Measurements from ENCODE around the gene RPS2. TPM values are rescaled to one million over a fixed set of nuclear protein-coding genes. Genes with fewer than 3 reads are reported as not detected.

Gene RPS2
- total RNA-seq, 1 experiment from 2014 or later, result 3,874 TPM

- Histone ChIP-seq H4K91ac (ENCODE audit: insufficient read length, low read depth, low read length) (no peak overlapping the region), H3K27me3 (ENCODE audit: insufficient read depth, low read length) (peaks cover 17% of the 10 kb centered on the region), H3K4ac (ENCODE audit: low read depth, low read length) (no peak overlapping the region), H3K4me2 (ENCODE audit: insufficient read depth, insufficient read length, low read length) (no peak overlapping the region), H3K27ac (ENCODE audit: insufficient read length, low read depth, low read length) (no peak overlapping the region), H4K20me1 (ENCODE audit: control insufficient read depth, insufficient read depth, insufficient read length) (no peaks in the 10 kb centered on the region), H3K56ac (ENCODE audit: insufficient read length, low read depth, low read length) (no peak overlapping the region), H3K4me1 (ENCODE audit: insufficient read depth, low read length) (no peaks in the 10 kb centered on the region), H2AFZ (ENCODE audit: low read length) (no peak overlapping the region), H3K9me3 (ENCODE audit: control insufficient read depth, low read depth, low read length) (no peaks in the 10 kb centered on the region), H3K79me2 (ENCODE audit: insufficient read depth, low read length) (peaks cover 6% of the 10 kb centered on the region; the same call in 1 of the 2 replicates), H4K8ac (replicated peaks; ENCODE audit: insufficient read length, low read depth, low read length) (no peak overlapping the region), H2BK20ac (ENCODE audit: low read depth, low read length, poor library complexity, severe bottlenecking) (no peak overlapping the region), H3K23me2 (ENCODE audit: insufficient read length, low read depth, low read length, poor library complexity, severe bottlenecking) (peaks cover 17% of the 10 kb centered on the region), H4K5ac (ENCODE audit: insufficient read length, low read depth, low read length) (no peak overlapping the region), H2AK5ac (ENCODE audit: insufficient read length, low read length) (no peak overlapping the region), H3K23ac (ENCODE audit: insufficient read length, low read depth, low read length) (no peak overlapping the region), H2BK15ac (ENCODE audit: low read depth, low read length) (no peak overlapping the region), H3T11ph (ENCODE audit: low read length) (no peak overlapping the region), H3K79me1 (ENCODE audit: insufficient read depth, low read depth, low read length, poor library complexity, severe bottlenecking) (peaks cover 5% of the 10 kb centered on the region), H2BK12ac (ENCODE audit: insufficient read length, low read depth, low read length) (no peak overlapping the region), H3K9ac (ENCODE audit: extremely low read depth, insufficient read length, low read length) (no peak overlapping the region), H3K14ac (ENCODE audit: insufficient read depth, low read length) (no peak overlapping the region), H2BK5ac (ENCODE audit: insufficient read length, low read length) (no peak overlapping the region), H3K18ac (ENCODE audit: insufficient read length, low read depth, low read length) (no peak overlapping the region), H2BK120ac (ENCODE audit: low read depth, low read length, poor library complexity, severe bottlenecking) (no peak overlapping the region)
- peaks cover 29% of the 10 kb centered on the region for H3K27me3 Mint-ChIP-seq (ENCODE audit: low read depth)
- WGBS (ENCODE audit: extremely low coverage, insufficient read length, low lambda C conversion rate), result no CpG with 5 or more reads among the region's 33 CpGs
- DNase-seq, result no peak
- TF ChIP-seq CTCF (conservative IDR thresholded peaks at IDR 0.05), result no peak
- H3K27ac Mint-ChIP-seq, result no peak overlapping the region
- peaks cover 12 to 16% of the 10 kb centered on the region in 2 experiments for H3K4me1 Mint-ChIP-seq
- H3K4me3 Mint-ChIP-seq, result no peak overlapping the region
- H3K36me3 Mint-ChIP-seq (ENCODE audit: insufficient read depth in 1 of 3, low read depth in 3 of 3), result peaks cover 10 to 27% (median 23%) of the 10 kb centered on the region in 3 experiments
- H3K9me3 Mint-ChIP-seq, result no peaks in the 10 kb centered on the region
These were observed 12.6 kb upstream of the RPS2 start for GRCh38 chr16:1976951-1977874.

All from H9 (cell line).